GM21360 (cell line): Measurements from ENCODE around the gene INPP5A.
"Not testable (repeated sequence)": the region's sequence is repeated elsewhere in the genome, so short reads cannot be mapped to it uniquely, and the experiment has no call there.

Experiments
- ATAC-seq: cut with Tn5 transposase; IDR thresholded peaks from one replicate; pipeline ENCODE4 v1.9.1; 2021; ENCODE audit warnings: mild to moderate bottlenecking, moderate library complexity; ENCODE audit not compliant: unreplicated experiment

Gene INPP5A

GRCh38 chr10:132728321-132728720 lies 190.7 kb downstream of the INPP5A start:
- ATAC-seq: no peak

DNA sequence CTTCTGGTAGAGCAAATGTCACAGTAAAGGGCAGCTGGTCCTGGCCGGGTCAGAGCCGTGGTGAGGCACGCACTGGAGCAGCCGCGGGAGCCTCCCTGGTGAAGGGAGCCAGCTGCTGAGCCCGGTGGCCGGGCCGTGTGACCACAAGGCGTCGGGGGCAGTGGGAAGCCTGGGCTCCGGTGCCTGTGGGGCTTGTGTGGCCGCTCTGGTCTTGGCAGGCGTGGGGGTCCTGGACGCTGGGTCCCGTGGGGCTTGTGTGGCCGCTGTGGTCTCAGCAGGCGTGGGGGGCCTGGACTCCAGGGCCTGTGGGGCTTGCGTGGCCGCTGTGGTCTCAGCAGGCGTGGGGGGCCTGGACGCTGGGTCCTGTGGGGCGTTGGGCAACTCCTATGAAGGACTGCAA lies 191.2 kb downstream of the INPP5A start:
- no peak for ATAC-seq

GRCh38 chr10:132729810-132730572 lies 192.4 kb downstream of the INPP5A start:
- ATAC-seq: no peak

DNA sequence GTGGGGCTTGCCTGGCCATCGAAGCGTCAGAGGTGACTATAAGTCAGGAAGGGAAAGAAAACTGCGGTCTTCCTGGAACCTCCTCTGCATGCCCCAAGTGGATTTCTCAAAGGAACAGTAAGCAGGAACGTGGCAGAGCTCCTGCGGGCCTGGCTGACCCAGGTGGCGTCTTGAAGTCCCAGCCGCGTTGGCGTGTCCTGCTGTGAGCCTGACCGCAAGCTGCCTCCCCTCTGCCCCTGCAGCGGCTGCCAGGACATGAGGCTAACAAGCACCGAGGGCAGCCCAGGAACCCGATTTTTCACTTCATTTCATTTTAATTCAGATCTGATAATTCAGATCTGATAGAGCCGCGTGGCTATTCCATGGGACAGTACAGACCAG lies 193.0 kb downstream of the INPP5A start:
- no peak for ATAC-seq

DNA sequence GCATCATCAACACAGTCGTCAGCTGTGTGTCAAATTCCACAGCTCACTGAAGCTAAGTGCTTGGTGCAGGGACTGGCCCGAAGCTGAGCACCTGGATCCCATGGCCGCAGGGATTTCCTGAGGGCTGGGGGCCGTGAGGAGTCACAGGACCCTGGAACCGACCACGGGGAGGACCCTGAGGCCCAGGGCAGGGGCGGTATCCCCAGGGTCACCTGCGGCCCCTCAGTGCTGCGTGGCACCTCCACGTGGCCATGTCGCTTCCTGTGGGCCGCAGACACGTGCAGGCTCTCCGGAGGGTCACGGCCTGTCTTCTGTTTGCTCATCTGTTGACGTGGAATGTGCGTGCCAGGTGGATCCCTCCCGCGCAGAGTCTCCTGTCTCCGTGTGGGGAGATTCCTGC lies 194.9 kb downstream of the INPP5A start:
- ATAC-seq: no peak

- no peak for ATAC-seq
Observed at GRCh38 chr10:132733926-132734325, 196.3 kb downstream of the INPP5A start.

GRCh38 chr10:132735341-132735775 lies 197.8 kb downstream of the INPP5A start:
- no peak for ATAC-seq

DNA sequence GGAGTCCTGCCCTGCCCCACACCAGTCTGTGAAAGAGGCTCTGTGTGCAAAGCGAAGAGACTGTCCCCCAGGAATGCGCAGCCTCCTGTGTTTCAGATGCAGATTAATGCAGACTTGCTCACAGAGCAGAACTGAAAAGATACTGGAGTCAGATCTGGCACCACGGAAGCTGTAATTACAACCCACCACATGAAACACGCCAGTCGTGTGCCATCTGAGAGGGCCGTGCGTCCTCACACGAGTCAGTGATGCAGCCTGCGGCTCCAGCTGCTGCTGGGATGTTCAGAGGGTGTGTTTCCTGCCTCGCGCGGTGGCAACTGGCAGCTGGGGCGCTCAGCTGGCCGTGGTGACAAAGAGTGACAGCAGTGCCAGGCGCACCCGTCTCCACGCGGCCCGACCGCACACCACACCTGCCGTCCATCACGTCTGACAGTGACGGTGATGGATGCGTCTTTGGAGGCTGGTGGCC lies 198.4 kb downstream of the INPP5A start:
- no peak for ATAC-seq

DNA sequence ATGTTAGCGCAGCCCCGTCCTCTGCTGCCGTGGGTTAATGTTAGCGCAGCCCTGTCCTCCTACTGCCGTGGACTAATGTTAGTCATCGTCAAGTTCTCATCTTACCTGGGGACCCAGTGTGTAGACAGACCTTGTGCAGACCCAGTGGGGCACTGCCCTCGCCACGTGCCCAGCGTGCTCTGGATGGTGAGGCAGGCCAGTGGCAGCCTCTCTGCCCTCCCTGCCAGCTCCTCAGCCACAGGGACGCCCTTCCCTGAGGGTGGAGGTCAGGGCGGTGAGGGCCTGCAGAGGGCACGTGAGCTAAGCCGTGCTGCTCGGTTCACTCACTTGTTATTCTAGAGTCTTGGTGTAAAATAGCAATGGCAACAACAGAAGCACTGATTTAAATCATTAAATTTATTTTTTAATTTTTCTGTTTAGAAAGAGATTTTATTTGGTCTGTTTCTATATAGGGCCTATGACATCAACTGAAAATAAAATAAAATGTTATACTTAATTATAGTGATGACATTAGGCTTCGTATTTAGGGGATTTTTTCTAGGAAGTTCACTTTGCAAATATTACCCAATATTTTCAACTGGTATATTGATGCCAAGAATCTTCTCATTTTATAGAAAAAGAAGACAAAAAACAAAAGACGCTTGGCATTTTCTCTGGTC lies 199.9 kb downstream of the INPP5A start:
- no peak for ATAC-seq

DNA sequence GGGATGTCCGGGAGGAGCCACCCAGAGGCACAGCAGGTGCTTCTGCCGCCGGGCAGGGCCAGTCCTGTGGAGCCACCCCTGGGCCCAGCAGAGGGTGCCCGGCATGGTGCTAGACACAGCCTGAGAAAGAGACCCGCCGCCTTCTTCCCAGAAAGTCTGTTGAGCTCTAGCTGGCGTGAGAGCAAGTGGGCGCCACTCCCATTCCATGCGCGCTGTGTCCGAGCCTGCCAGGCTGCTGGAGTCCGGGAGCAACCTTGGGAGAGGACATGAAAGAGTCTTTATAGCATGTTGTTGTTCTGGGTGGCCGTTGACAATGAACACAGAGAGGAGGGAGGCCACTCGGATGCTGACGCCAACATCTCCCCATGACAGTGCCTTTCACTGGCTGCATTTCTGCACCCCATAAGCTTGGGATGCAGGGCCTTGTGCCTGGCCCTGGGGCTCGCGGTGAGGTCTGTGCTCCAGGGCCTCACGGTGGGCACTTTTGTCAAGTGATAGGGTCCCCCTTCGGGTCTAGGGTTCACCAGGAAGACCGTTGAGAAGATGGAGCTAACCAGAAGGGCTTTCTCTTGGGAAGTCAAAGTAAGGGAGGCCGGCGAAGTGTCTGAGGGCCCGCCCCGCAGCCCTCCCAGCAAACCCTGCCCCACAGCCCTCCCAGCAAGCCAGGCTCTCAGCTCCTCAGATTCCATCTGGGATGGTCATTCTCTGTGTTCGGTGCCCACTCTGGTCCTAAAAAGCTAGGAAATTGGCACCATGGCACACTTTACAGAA lies 201.1 kb downstream of the INPP5A start:
- no peak for ATAC-seq

GRCh38 chr10:132739225-132739613 lies 201.6 kb downstream of the INPP5A start:
- ATAC-seq: no peak

- no peak for ATAC-seq
Observed at GRCh38 chr10:132740588-132740987, 203.0 kb downstream of the INPP5A start.

- ATAC-seq: no peak
Observed at GRCh38 chr10:132742167-132742836, 204.7 kb downstream of the INPP5A start.

- ATAC-seq: no peak
Observed at GRCh38 chr10:132742837-132743194, 205.2 kb downstream of the INPP5A start.

DNA sequence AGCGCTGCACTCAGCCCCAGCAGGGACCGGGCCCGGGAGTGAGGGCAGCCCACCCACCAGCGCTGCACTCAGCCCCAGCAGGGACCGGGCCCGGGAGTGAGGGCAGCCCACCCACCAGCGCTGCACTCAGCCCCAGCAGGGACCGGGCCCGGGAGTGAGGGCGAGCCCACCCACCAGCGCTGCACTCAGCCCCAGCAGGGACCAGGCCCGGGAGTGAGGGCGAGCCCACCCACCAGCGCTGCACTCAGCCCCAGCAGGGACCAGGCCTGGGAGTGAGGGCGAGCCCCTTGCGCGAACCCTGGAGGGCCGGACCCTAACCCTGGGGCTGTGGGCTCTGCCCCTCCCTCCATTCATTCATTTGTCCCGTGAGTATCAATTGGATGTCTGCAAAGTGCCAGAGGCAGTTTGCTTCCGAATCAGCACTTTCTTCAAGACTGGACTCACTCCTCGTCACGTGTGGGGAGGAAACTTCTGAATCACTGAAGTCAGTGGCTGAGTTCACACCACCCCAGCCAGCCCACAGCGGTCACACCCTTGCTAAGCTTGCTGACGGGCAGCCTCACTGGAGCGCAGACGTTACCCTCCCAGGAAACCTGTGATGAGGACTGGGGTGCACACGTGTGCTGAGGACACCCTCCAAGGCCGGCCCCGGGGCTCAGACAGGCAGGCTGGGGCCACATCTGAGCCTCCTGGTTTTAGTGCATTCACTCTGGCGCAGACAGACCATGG lies 205.8 kb downstream of the INPP5A start:
- not testable (repeated sequence) for ATAC-seq

GRCh38 chr10:132743925-132744490 lies 206.4 kb downstream of the INPP5A start:
- ATAC-seq: no peak

DNA sequence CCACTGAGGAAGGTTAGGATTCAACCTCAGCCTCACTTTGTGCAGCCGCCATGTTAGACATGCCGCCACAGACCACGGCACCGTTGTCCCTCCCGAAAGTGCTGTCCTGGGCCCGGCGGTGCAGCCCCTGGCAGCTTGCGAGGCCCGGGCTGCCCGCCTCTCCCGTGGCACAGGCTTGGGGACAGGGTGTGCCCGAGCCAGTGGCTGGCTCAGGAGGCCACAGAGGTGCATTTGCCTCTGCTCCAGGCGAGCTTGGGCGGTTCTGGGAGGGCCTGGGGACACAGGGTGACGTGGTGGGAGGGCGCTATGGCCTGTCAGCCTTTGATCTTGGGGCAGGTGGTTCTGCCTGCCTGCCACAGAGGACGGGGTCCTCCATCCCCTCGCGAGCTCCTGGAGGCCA lies 207.3 kb downstream of the INPP5A start:
- no peak for ATAC-seq

- ATAC-seq: no peak
Observed at GRCh38 chr10:132745511-132745910, 207.9 kb downstream of the INPP5A start.

GRCh38 chr10:132745971-132746370 lies 208.4 kb downstream of the INPP5A start:
- no peak for ATAC-seq

GRCh38 chr10:132746386-132746785 lies 208.8 kb downstream of the INPP5A start:
- ATAC-seq: no peak
